H9 (cell line): ENCODE data around the gene SRPK3. TPM values are rescaled to one million over a fixed set of nuclear protein-coding genes. Genes with fewer than 3 reads are reported as not detected.

Source experiments
- DNase-seq: peaks from one replicate; pipeline ENCODE4 v3.0.0-alpha.2; 2017
- H2AFZ ChIP-seq: one replicate; pipeline ENCODE4 v1.6.1; 2013; ENCODE audit warnings: mild to moderate bottlenecking, low read length, control low read depth, moderate library complexity
- H2AK5ac ChIP-seq: 2 replicates; pipeline ENCODE4 v1.6.1; 2013; ENCODE audit warnings: low read length, control low read depth, mixed read lengths; ENCODE audit not compliant: insufficient read length
- H2BK120ac ChIP-seq: one replicate; pipeline ENCODE4 v1.6.1; 2013; ENCODE audit warnings: low read depth, mild to moderate bottlenecking, low read length, control low read depth, inconsistent platforms; ENCODE audit not compliant: poor library complexity, severe bottlenecking
- H2BK12ac ChIP-seq: 2 replicates; pipeline ENCODE4 v1.6.1; 2013; ENCODE audit warnings: low read length, control low read depth, mixed read lengths, low read depth; ENCODE audit not compliant: insufficient read length
- H2BK15ac ChIP-seq: 2 replicates; pipeline ENCODE4 v1.6.1; 2013; ENCODE audit warnings: low read depth, low read length, control low read depth
- H2BK20ac ChIP-seq: one replicate; pipeline ENCODE4 v1.6.1; 2013; ENCODE audit warnings: low read depth, mild to moderate bottlenecking, low read length, control low read depth, inconsistent platforms; ENCODE audit not compliant: poor library complexity, severe bottlenecking
- H2BK5ac ChIP-seq: 2 replicates; pipeline ENCODE4 v1.6.1; 2013; ENCODE audit warnings: low read length, control low read depth, mixed read lengths; ENCODE audit not compliant: insufficient read length
- H3K14ac ChIP-seq: 2 replicates; pipeline ENCODE4 v1.6.1; 2013; ENCODE audit warnings: low read length, control low read depth; ENCODE audit not compliant: insufficient read depth
- H3K18ac ChIP-seq: 2 replicates; pipeline ENCODE4 v1.6.1; 2013; ENCODE audit warnings: low read depth, mild to moderate bottlenecking, mixed read lengths, low read length, control low read depth; ENCODE audit not compliant: insufficient read length
- H3K23ac ChIP-seq: 2 replicates; pipeline ENCODE4 v1.6.1; 2013; ENCODE audit warnings: low read length, control low read depth, mixed read lengths, low read depth; ENCODE audit not compliant: insufficient read length
- H3K23me2 ChIP-seq: 2 replicates; pipeline ENCODE4 v1.6.1; 2013; ENCODE audit warnings: low read depth, mild to moderate bottlenecking, mixed read lengths, low read length, control low read depth; ENCODE audit not compliant: insufficient read length, poor library complexity, severe bottlenecking
- H3K27ac ChIP-seq: 2 replicates; pipeline ENCODE4 v1.5.1; 2013; ENCODE audit warnings: low read length, control low read depth, mixed read lengths, low read depth; ENCODE audit not compliant: insufficient read length
- H3K27me3 ChIP-seq: 2 replicates; pipeline ENCODE4 v1.6.1; 2013; ENCODE audit warnings: low read length, control low read depth, inconsistent platforms; ENCODE audit not compliant: insufficient read depth
- H3K4ac ChIP-seq: 2 replicates; pipeline ENCODE4 v1.6.1; 2013; ENCODE audit warnings: low read depth, mild to moderate bottlenecking, control low read depth, inconsistent platforms, low read length, moderate library complexity
- H3K4me1 ChIP-seq: 2 replicates; pipeline ENCODE4 v1.6.1; 2013; ENCODE audit warnings: low read length, control low read depth, inconsistent platforms; ENCODE audit not compliant: insufficient read depth
- H3K4me2 ChIP-seq: 2 replicates; pipeline ENCODE4 v1.6.1; 2013; ENCODE audit warnings: low read length, control low read depth, mixed read lengths; ENCODE audit not compliant: insufficient read length, insufficient read depth
- H3K56ac ChIP-seq: 2 replicates; pipeline ENCODE4 v1.6.1; 2013; ENCODE audit warnings: low read depth, mild to moderate bottlenecking, mixed read lengths, low read length, control low read depth; ENCODE audit not compliant: insufficient read length
- H3K79me1 ChIP-seq: 2 replicates; pipeline ENCODE4 v1.6.1; 2013; ENCODE audit warnings: low read depth, mild to moderate bottlenecking, moderate library complexity, low read length, control low read depth, inconsistent platforms; ENCODE audit not compliant: insufficient read depth, poor library complexity, severe bottlenecking
- H3K79me2 ChIP-seq: 2 replicates; pipeline ENCODE4 v1.6.1; 2013; ENCODE audit warnings: low read length, control low read depth, inconsistent platforms; ENCODE audit not compliant: insufficient read depth
- H3K9ac ChIP-seq: 2 replicates; pipeline ENCODE4 v1.6.1; 2013; ENCODE audit warnings: low read length, control low read depth, mixed read lengths; ENCODE audit not compliant: insufficient read length; ENCODE audit errors: extremely low read depth
- H3K9me3 ChIP-seq: one replicate; pipeline ENCODE4 v1.6.1; 2013; ENCODE audit warnings: low read depth, low read length, inconsistent platforms; ENCODE audit not compliant: control insufficient read depth
- H3T11ph ChIP-seq: one replicate; pipeline ENCODE4 v1.6.1; 2013; ENCODE audit warnings: mild to moderate bottlenecking, low read length, control low read depth, inconsistent platforms
- H4K20me1 ChIP-seq: one replicate; pipeline ENCODE4 v1.6.1; 2013; ENCODE audit not compliant: control insufficient read depth, insufficient read length, insufficient read depth
- H4K5ac ChIP-seq: 2 replicates; pipeline ENCODE4 v1.6.1; 2013; ENCODE audit warnings: low read depth, mild to moderate bottlenecking, mixed read lengths, low read length, control low read depth; ENCODE audit not compliant: insufficient read length
- H4K8ac ChIP-seq: replicated peaks from 2 replicates; pipeline ENCODE4 v1.6.1; 2013; ENCODE audit warnings: low read length, control low read depth, mixed read lengths, low read depth; ENCODE audit not compliant: insufficient read length
- H4K91ac ChIP-seq: 2 replicates; pipeline ENCODE4 v1.6.1; 2013; ENCODE audit warnings: low read depth, mild to moderate bottlenecking, moderate library complexity, mixed read lengths, low read length, control low read depth; ENCODE audit not compliant: insufficient read length
- H3K27ac Mint-ChIP-seq, 3 experiments: 2 replicates in 2 of 3; 3 replicates in 1 of 3; pipeline ENCODE4 v1.8.0; 2020 to 2021; ENCODE audit warnings: mixed read lengths in 3 of 3, mild to moderate bottlenecking in 1 of 3, moderate library complexity in 1 of 3
- H3K27me3 Mint-ChIP-seq: 2 replicates; pipeline ENCODE4 v1.8.0; 2021; ENCODE audit warnings: low read depth, mild to moderate bottlenecking, moderate library complexity, mixed read lengths
- H3K36me3 Mint-ChIP-seq, 3 experiments: 2 replicates in 2 of 3; 3 replicates in 1 of 3; pipeline ENCODE4 v1.8.0; 2020 to 2021; ENCODE audit warnings: low read depth in 3 of 3, mixed read lengths in 3 of 3; ENCODE audit not compliant: insufficient read depth in 1 of 3
- H3K4me1 Mint-ChIP-seq, 2 experiments: 2 replicates each; pipeline ENCODE4 v1.8.0; 2020; ENCODE audit warnings: mixed read lengths in 2 of 2
- H3K4me3 Mint-ChIP-seq, 2 experiments: 2 replicates in 1 of 2; 3 replicates in 1 of 2; pipeline ENCODE4 v1.8.0; 2020 to 2021; ENCODE audit warnings: mild to moderate bottlenecking in 2 of 2, mixed read lengths in 2 of 2, moderate library complexity in 1 of 2
- H3K9me3 Mint-ChIP-seq, 2 experiments: 2 replicates in 1 of 2; 3 replicates in 1 of 2; pipeline ENCODE4 v1.8.0; 2020; ENCODE audit warnings: mild to moderate bottlenecking in 2 of 2, mixed read lengths in 2 of 2, moderate library complexity in 1 of 2
- WGBS: extraction: QIAGEN DNeasy Blood & Tissue Kit; methylation state at CpG from one replicate; pipeline ENCODE4 v1.1.7; 2013; ENCODE audit warnings: missing lambda C conversion rate, low lambda C conversion rate, mixed read lengths; ENCODE audit not compliant: insufficient read length; ENCODE audit errors: extremely low coverage; 5-methylcytosine and 5-hydroxymethylcytosine counted together
- total RNA-seq: library from RNA; stranded (reverse); gene quantifications from 2 replicates; pipeline ENCODE4 v1.2.1, GENCODE V29; 2021
- TF ChIP-seq, protein P1 (sequence below): fragments of 200-600 bp; sonication (generic); conservative IDR thresholded peaks from 3 replicates; pipeline ENCODE4 v1.8.0; 2021; ENCODE audit warnings: antibody characterized with exemption, mild to moderate bottlenecking

SRPK3 gene
- total RNA-seq, 1 experiment from 2014 or later = not detected

DNA sequence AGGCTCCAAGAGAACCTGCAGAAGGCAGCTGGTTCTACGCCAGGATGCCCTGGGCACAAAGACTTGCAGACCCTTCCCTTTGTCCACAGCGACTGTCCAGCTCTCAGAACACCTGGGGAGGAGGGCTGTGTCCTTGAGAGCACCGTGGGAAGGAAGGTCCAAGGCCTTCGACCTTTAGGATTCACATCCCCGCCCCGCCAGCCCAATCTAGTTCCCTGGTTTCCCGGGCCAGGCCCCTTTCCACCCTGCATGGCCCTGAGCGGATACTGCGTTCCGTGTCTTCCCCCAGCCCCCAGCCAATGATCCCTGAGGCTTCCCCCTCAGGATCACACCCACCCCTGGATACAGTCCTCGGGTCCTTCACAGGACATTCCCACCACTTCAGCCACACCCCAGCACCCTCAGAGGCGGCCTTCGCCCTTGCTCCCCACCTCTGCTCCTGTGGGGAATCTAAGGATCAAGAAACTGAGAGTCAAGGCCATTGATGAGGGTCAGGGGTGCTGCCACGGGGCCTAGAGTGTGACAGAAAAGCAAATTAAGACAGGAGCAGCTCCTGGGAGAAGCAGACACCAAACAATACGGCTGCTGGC lies 47.1 kb upstream of the SRPK3 start:
- DNase-seq = no peak
- H3K79me1 ChIP-seq = no peaks in the 10 kb centered on the region

More for the DNA sequence above, 47.1 kb upstream of the SRPK3 start:
- Histone ChIP-seq H3K18ac (no peak overlapping the region), H3T11ph (no peak overlapping the region), H3K9ac (no peak overlapping the region), H2AFZ (no peak overlapping the region), H2AK5ac (no peak overlapping the region), H3K27ac (no peak overlapping the region), H3K9me3 (peaks cover 48% of the 10 kb centered on the region), H4K20me1 (no peaks in the 10 kb centered on the region), H2BK12ac (no peak overlapping the region), H2BK15ac (no peak overlapping the region), H4K8ac (no peak overlapping the region), H3K56ac (no peak overlapping the region), H4K91ac (no peak overlapping the region), H2BK120ac (no peak overlapping the region), H4K5ac (no peak overlapping the region), H3K79me2 (no peaks in the 10 kb centered on the region), H3K4me1 (no peaks in the 10 kb centered on the region), H3K27me3 (no peaks in the 10 kb centered on the region), H2BK5ac (no peak overlapping the region), H3K23me2 (no peaks in the 10 kb centered on the region), H3K4me2 (no peak overlapping the region), H2BK20ac (no peak overlapping the region), H3K4ac (no peak overlapping the region), H3K23ac (no peak overlapping the region), H3K14ac (no peak overlapping the region)
- Mint-ChIP-seq H3K4me1 (peaks cover 7 to 8% of the 10 kb centered on the region in 2 experiments), H3K36me3 (peaks cover 12 to 47% (median 33%) of the 10 kb centered on the region in 3 experiments), H3K4me3 (no peak overlapping the region), H3K27me3 (no peaks in the 10 kb centered on the region; the same call in 1 of the 2 replicates), H3K27ac (no peak overlapping the region), H3K9me3 (peaks cover 75 to 80% of the 10 kb centered on the region in 2 experiments)
- TF ChIP-seq, protein P1, sequence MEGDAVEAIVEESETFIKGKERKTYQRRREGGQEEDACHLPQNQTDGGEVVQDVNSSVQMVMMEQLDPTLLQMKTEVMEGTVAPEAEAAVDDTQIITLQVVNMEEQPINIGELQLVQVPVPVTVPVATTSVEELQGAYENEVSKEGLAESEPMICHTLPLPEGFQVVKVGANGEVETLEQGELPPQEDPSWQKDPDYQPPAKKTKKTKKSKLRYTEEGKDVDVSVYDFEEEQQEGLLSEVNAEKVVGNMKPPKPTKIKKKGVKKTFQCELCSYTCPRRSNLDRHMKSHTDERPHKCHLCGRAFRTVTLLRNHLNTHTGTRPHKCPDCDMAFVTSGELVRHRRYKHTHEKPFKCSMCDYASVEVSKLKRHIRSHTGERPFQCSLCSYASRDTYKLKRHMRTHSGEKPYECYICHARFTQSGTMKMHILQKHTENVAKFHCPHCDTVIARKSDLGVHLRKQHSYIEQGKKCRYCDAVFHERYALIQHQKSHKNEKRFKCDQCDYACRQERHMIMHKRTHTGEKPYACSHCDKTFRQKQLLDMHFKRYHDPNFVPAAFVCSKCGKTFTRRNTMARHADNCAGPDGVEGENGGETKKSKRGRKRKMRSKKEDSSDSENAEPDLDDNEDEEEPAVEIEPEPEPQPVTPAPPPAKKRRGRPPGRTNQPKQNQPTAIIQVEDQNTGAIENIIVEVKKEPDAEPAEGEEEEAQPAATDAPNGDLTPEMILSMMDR = no peak
- no CpG with 5 or more reads among the region's 15 CpGs for WGBS
